Suprapubic skin (tissue), 3 donors: ENCODE data around the gene GNGT2.
"Not testable (repeated sequence)": the region's sequence is repeated elsewhere in the genome, so short reads cannot be mapped to it uniquely, and the experiment has no call there.

Source experiments
- POLR2A ChIP-seq, 2 donors: fragments of 450-650 bp; IDR thresholded peaks; one replicate each; pipeline ENCODE4 v1.6.1; 2017; ENCODE audit warnings: antibody characterized with exemption in 2 of 2, mild to moderate bottlenecking in 2 of 2, moderate library complexity in 2 of 2
- TF ChIP-seq, protein P1 (sequence below), 2 donors: fragments of 200-600 bp in 1 of 2; fragments of 450-650 bp in 1 of 2; sonication (generic) in 1 of 2; IDR thresholded peaks; one replicate each; pipeline ENCODE4 v1.5.1; 2016 to 2019; ENCODE audit warnings: antibody characterized with exemption in 2 of 2, mild to moderate bottlenecking in 1 of 2, moderate library complexity in 1 of 2

DNA sequence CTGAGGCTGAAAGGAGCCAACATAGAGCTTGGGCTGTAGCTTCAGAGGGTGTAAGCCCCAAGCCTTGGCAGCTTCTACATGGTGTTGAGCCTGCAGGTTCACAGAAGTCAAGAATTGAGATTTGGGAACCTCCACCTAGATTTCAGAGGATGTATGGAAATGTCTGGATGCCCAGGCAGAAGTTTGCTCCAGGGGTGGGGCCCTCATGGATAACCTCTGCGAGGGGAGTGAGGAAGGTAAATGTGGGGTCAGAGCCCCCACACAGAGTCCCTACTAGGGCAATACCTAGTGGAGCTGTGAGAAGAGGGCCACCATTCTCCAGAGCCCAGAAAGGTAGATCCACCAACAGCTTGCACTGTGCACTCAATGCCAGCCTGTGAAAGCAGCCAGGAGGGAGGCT lies 25.0 kb downstream of the GNGT2 start:
- TF ChIP-seq, protein P1, sequence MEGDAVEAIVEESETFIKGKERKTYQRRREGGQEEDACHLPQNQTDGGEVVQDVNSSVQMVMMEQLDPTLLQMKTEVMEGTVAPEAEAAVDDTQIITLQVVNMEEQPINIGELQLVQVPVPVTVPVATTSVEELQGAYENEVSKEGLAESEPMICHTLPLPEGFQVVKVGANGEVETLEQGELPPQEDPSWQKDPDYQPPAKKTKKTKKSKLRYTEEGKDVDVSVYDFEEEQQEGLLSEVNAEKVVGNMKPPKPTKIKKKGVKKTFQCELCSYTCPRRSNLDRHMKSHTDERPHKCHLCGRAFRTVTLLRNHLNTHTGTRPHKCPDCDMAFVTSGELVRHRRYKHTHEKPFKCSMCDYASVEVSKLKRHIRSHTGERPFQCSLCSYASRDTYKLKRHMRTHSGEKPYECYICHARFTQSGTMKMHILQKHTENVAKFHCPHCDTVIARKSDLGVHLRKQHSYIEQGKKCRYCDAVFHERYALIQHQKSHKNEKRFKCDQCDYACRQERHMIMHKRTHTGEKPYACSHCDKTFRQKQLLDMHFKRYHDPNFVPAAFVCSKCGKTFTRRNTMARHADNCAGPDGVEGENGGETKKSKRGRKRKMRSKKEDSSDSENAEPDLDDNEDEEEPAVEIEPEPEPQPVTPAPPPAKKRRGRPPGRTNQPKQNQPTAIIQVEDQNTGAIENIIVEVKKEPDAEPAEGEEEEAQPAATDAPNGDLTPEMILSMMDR (IDR thresholded peaks at IDR 0.05), result not testable (repeated sequence)
- not testable (repeated sequence) for TF ChIP-seq POLR2A (IDR thresholded peaks at IDR 0.05)
